T-cell (primary cell): ENCODE data around the gene SIGLEC1. TPM values are rescaled to one million over a fixed set of nuclear protein-coding genes. Genes with fewer than 3 reads are reported as not detected.

Source experiments
- ATAC-seq, 4 experiments: fragments of 200-7000 bp in 3 of 4; fragments of 150-1000 bp in 1 of 4; cut with Tn5 transposase; replicated peaks in 1 of 4; 1 replicate in 3 of 4; 2 replicates in 1 of 4; pipeline ENCODE4 v1.10.0; 2021; ENCODE audit warnings: moderate library complexity in 3 of 4, mild to moderate bottlenecking in 2 of 4, moderate number of reproducible peaks in 1 of 4
- CTCF ChIA-PET, 2 donors: fragments of 300-600 bp; sonication (Branson Sonifier 250); formaldehyde crosslinking; loops; one replicate each; lab custom pipeline; 2022; ENCODE audit warnings: antibody characterized with exemption in 2 of 2; lab: Charles Lee
- POLR2A ChIA-PET, 2 donors: fragments of 300-600 bp; sonication (Branson Sonifier 250); formaldehyde crosslinking; loops; one replicate each; lab custom pipeline; 2022; ENCODE audit warnings: antibody characterized with exemption in 2 of 2; lab: Charles Lee
- DNase-seq, 35 experiments: peaks; one replicate each; pipeline versions ENCODE4 v3.0.0 to v3.0.0-alpha.2; 2013 to 2023
- H3K27ac ChIP-seq: one replicate; pipeline ENCODE4 v1.5.1; 2013; ENCODE audit warnings: low read length
- H3K27me3 ChIP-seq, 2 experiments: replicated peaks in 1 of 2; 1 replicate in 1 of 2; 2 replicates in 1 of 2; pipeline versions ENCODE4 v1.6.1 to v1.7.0; 2013; ENCODE audit warnings: low read length in 1 of 2, mixed read lengths in 1 of 2; ENCODE audit not compliant: control insufficient read depth in 2 of 2, insufficient read depth in 2 of 2; ENCODE audit errors: extremely low read depth in 1 of 2
- H3K36me3 ChIP-seq, 2 donors: 1 replicate in 1 of 2; 2 replicates in 1 of 2; pipeline versions ENCODE4 v1.6.1 to v1.7.0; 2013; ENCODE audit warnings: low read length in 1 of 2; ENCODE audit not compliant: control insufficient read depth in 2 of 2, insufficient read depth in 1 of 2; ENCODE audit errors: extremely low read depth in 1 of 2
- H3K4me1 ChIP-seq, 2 experiments: 1 replicate in 1 of 2; 2 replicates in 1 of 2; pipeline versions ENCODE4 v1.6.1 to v1.7.0; 2013; ENCODE audit warnings: low read length in 2 of 2, mixed read lengths in 1 of 2; ENCODE audit not compliant: insufficient read depth in 2 of 2, control insufficient read depth in 1 of 2; ENCODE audit errors: extremely low read depth in 1 of 2
- H3K4me3 ChIP-seq, 2 donors: 1 replicate in 1 of 2; 2 replicates in 1 of 2; pipeline versions ENCODE4 v1.5.1 to v1.7.0; 2013; ENCODE audit warnings: mild to moderate bottlenecking in 2 of 2, low read length in 1 of 2, moderate library complexity in 1 of 2; ENCODE audit not compliant: control insufficient read depth in 1 of 2; ENCODE audit errors: extremely low read depth in 1 of 2
- H3K9me3 ChIP-seq: 2 replicates; pipeline ENCODE4 v1.7.0; 2013
- H3K27ac Mint-ChIP-seq, 2 donors: one replicate each; pipeline ENCODE4 v1.8.0; 2020 to 2021; ENCODE audit warnings: mild to moderate bottlenecking in 2 of 2, mixed read lengths in 2 of 2
- H3K27me3 Mint-ChIP-seq, 2 donors: one replicate each; pipeline ENCODE4 v1.8.0; 2021 to 2022; ENCODE audit warnings: mixed read lengths in 2 of 2
- H3K36me3 Mint-ChIP-seq: one replicate; pipeline ENCODE4 v1.8.0; 2021; ENCODE audit warnings: mixed read lengths
- H3K4me1 Mint-ChIP-seq, 3 donors: one replicate each; pipeline ENCODE4 v1.8.0; 2020 to 2022; ENCODE audit warnings: mixed read lengths in 3 of 3, mild to moderate bottlenecking in 1 of 3
- H3K4me3 Mint-ChIP-seq, 3 donors: one replicate each; pipeline ENCODE4 v1.8.0; 2020 to 2022; ENCODE audit warnings: mild to moderate bottlenecking in 3 of 3, mixed read lengths in 3 of 3, moderate library complexity in 3 of 3
- H3K9me3 Mint-ChIP-seq, 3 donors: one replicate each; pipeline ENCODE4 v1.8.0; 2020 to 2022; ENCODE audit warnings: mixed read lengths in 3 of 3
- WGBS: methylation state at CpG from one replicate; pipeline ENCODE4 v1.1.5; 2013; ENCODE audit warnings: missing lambda C conversion rate; ENCODE audit not compliant: insufficient coverage; 5-methylcytosine and 5-hydroxymethylcytosine counted together
- total RNA-seq, 35 experiments: library from RNA in 6 of 35; stranded (reverse) in 6 of 35; fragments of 120-200 nt in 1 of 35; gene quantifications; one replicate each; pipeline versions ENCODE4 v1.2.1 to v1.2.4 and lab custom pipeline; 2013 to 2026

Gene SIGLEC1
- total RNA-seq, 5 donors from 2014 or later (not counting 1 experiment from before 2014, with no cell fraction given): 0.06 to 0.16 (median 0.12) TPM; not detected in 2

DNA sequence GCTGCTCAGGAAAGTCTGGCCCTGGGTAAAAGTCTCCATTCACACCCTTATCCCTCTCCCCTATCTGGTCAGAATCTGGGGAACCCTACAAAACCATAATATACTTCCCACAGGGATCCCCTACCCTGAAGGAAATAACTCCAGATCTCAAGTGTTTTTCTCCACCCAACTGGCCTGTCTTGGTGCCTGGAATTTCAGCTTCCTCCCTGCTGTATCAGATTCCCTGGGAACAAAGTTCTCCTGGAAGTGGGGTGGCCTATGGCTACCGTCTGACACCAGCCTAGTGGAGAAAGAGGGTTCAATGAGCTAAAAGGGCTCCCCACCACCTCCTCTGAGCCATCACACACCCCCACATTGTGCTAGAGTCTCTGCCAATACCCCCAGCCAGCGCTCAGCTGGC lies 35.1 kb upstream of the SIGLEC1 start:
- Histone ChIP-seq H3K4me1 (peaks cover 0 to 13% of the 10 kb centered on the region in 2 experiments), H3K27me3 (peaks cover 0 to 58% of the 10 kb centered on the region in 2 experiments), H3K36me3 (no peaks in the 10 kb centered on the region), H3K4me3 (no peak overlapping the region), H3K27ac (no peak overlapping the region), H3K9me3 (no peaks in the 10 kb centered on the region)
- ATAC-seq (no peak), DNase-seq (no peak)
- H3K9me3 Mint-ChIP-seq: no peaks in the 10 kb centered on the region
- no CpG with 5 or more reads among the region's 2 CpGs for whole genome bisulfite sequencing
- peaks cover 0 to 24% of the 10 kb centered on the region in 2 donors for H3K27me3 Mint-ChIP-seq
- H3K36me3 Mint-ChIP-seq: no peaks in the 10 kb centered on the region
- POLR2A ChIA-PET: no interaction called here
- H3K27ac Mint-ChIP-seq: peak overlapping the region in 1 of 2 donors; percentile 11
- H3K4me3 Mint-ChIP-seq: peak overlapping the region in 1 of 3 donors; percentile 34
- peaks cover 11 to 23% (median 18%) of the 10 kb centered on the region in 3 donors for H3K4me1 Mint-ChIP-seq
- CTCF ChIA-PET: no interaction called here

DNA sequence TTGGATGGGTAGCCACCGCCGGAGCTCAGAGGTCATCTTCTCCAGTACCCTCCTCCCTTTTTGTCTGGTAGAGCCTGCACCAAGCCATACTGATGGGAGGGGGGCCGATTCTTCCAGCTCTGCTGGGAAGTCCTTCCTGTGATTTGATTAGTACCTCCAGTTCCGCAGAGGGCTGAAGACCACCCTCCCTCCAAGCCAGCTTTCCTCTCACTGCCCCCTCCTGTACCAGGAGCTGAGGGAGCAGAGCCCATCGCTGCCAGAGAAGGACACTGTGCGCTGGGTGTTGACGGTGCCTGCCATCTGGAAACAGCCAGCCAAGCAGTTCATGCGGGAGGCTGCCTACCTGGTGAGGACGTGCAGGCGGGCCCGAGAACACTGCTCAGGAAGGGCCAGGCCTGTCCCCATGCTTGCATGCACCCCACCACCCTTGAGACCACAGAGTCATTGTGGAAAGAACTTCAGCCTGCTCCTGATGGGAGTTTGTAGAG lies 33.3 kb upstream of the SIGLEC1 start:
- H3K4me1 Mint-ChIP-seq: peaks cover 7 to 15% (median 13%) of the 10 kb centered on the region in 3 donors
- ATAC-seq (no peak), DNase-seq (no peak)
- no peak overlapping the region for H3K27ac ChIP-seq
- POLR2A ChIA-PET: interaction anchor here in 1 of 2 donors (0.6 kb wide), 1 partner anchor 1275 kb away, joined by 4 read pairs; the partner anchor contains the start of gene SNRPB
- 100% methylated on average over 2 of the region's 11 CpGs for WGBS
- CTCF ChIA-PET: no interaction called here
- no peak overlapping the region for H3K4me3 ChIP-seq
- peak overlapping the region in 1 of 3 donors; percentile 82 for H3K4me3 Mint-ChIP-seq
- no peaks in the 10 kb centered on the region for H3K9me3 Mint-ChIP-seq
- H3K9me3 ChIP-seq: no peaks in the 10 kb centered on the region
- H3K27me3 Mint-ChIP-seq: peaks cover 0 to 24% of the 10 kb centered on the region in 2 donors
- H3K36me3 Mint-ChIP-seq: no peaks in the 10 kb centered on the region
- H3K27me3 ChIP-seq: peaks cover 0 to 56% of the 10 kb centered on the region in 2 experiments
- no peaks in the 10 kb centered on the region for H3K36me3 ChIP-seq
- peaks cover 0 to 13% of the 10 kb centered on the region in 2 experiments for H3K4me1 ChIP-seq
- no peak overlapping the region for H3K27ac Mint-ChIP-seq

DNA sequence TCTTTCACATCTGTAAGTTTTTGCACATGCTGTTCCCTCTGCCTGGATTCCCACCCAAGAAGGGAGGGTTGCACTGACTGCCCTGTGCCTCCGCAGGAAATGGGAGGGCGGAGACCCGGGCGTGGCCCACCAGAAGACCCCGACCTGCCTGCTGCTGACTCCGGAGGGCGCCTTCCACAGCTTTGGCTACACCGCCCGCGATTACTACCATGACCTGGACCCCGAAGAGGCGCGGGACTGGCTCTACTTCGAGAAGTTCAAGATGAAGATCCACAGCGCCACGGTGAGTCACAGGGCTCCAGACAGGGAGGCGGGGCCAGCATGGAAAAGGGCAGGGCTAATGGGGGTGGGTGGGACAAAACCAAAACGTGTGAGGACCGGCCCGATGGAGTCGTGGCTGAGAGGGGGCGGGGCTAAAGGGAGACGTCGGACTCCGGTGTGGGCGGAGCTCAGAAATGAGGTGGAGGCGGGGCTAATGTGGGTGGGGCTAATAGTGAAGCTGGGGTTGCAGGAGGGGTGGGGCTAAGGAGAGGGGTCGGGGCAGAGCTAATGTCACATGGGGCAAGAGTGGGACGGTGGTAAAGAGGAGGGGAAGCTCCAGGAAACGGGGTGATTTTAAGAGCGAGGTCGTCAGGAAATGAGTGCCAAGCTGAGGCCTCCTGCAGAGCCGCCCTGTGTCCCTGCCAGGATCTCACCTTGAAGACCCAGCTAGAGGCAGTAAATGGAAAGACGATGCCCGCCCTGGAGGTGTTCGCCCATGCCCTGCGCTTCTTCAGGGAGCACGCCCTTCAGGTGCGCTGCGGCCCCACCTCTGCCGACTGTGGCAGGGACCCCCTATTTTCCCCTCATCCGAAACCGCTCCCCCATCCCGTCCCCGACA lies 32.6 kb upstream of the SIGLEC1 start:
- Histone ChIP-seq H3K27me3 (peaks cover 0 to 58% of the 10 kb centered on the region in 2 experiments), H3K9me3 (no peaks in the 10 kb centered on the region), H3K36me3 (no peaks in the 10 kb centered on the region), H3K27ac (no peak overlapping the region), H3K4me3 (peak overlapping the region in 1 of 2 donors; percentile 30), H3K4me1 (peaks cover 0 to 13% of the 10 kb centered on the region in 2 experiments)
- peak; percentile 29 to 78 (median 62) for DNase-seq
- H3K4me3 Mint-ChIP-seq: peak overlapping the region; percentile 56 to 82 (median 62)
- 43% methylated on average over 33 of the region's 45 CpGs for WGBS
- peak; percentile 70 to 90 (median 80) for ATAC-seq
- peaks cover 0 to 23% of the 10 kb centered on the region in 2 donors for H3K27me3 Mint-ChIP-seq
- peaks cover 7 to 14% (median 13%) of the 10 kb centered on the region in 3 donors for H3K4me1 Mint-ChIP-seq
- H3K9me3 Mint-ChIP-seq: no peaks in the 10 kb centered on the region
- peak overlapping the region in 1 of 2 donors; percentile 3 for H3K27ac Mint-ChIP-seq
- POLR2A ChIA-PET: interaction anchor here in 1 of 2 donors (0.6 kb wide), 1 partner anchor 1274 kb away, joined by 4 read pairs; the partner anchor contains the start of gene SNRPB
- H3K36me3 Mint-ChIP-seq: no peaks in the 10 kb centered on the region
- CTCF ChIA-PET: interaction anchor here in 1 of 2 donors (0.6 kb wide), 2 partner anchors 291 to 361 kb away, joined by 3 read pairs; no protein-coding TSS in a partner anchor

DNA sequence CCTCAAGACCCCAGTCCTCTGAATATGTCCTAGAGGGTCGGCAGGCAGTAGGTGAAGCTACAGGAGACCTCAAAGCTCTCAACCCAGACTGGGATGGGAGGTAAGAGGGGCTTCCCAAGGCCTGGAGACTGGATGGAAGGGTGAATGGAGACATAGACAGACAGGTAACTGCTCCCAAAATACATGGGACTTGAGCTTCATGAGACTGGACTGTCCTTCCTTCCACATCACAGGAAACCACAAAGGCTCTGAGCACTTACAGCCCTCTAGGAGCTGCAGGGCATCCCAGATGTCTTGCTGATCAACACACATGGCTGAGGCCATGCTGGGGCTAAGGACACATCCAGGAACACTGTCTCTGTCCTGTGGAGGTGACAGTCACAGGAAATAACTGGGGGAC lies 31.6 kb upstream of the SIGLEC1 start:
- H3K4me3 Mint-ChIP-seq: peak overlapping the region in 1 of 3 donors; percentile 82
- POLR2A ChIA-PET: no interaction called here
- no CpG with 5 or more reads among the region's 1 CpG for WGBS
- H3K27me3 ChIP-seq: peaks cover 0 to 54% of the 10 kb centered on the region in 2 experiments
- H3K4me3 ChIP-seq: no peak overlapping the region
- CTCF ChIA-PET: interaction anchor here in 1 of 2 donors (0.5 kb wide), 1 partner anchor 1343 kb away, joined by 3 read pairs; no protein-coding TSS in a partner anchor
- H3K9me3 ChIP-seq: no peaks in the 10 kb centered on the region
- H3K27me3 Mint-ChIP-seq: peaks cover 0 to 22% of the 10 kb centered on the region in 2 donors
- no peak for ATAC-seq
- no peaks in the 10 kb centered on the region for H3K9me3 Mint-ChIP-seq
- H3K4me1 ChIP-seq: peaks cover 0 to 13% of the 10 kb centered on the region in 2 experiments
- H3K27ac ChIP-seq: no peak overlapping the region
- no peak overlapping the region for H3K27ac Mint-ChIP-seq
- no peaks in the 10 kb centered on the region for H3K36me3 Mint-ChIP-seq
- no peak for DNase-seq
- H3K4me1 Mint-ChIP-seq: peaks cover 7 to 14% (median 13%) of the 10 kb centered on the region in 3 donors
- H3K36me3 ChIP-seq: no peaks in the 10 kb centered on the region

DNA sequence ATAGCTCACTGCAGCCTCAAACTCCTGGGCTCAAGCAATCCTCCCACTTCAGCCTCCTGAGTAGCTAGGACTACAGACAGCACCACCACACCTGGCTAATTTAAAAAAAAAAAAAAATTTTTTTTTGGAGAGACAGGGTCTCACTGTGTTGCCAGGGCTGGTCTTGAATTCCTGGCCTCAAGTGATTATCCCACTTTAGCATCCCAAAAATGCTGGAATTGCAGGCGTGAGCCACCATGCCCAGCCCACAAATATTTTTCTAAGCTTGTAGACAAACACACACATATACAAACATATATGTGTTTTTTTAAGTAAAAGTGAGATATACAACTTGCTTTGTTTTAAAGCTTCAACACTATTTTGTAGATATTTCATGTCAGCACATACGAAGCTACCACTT lies 30.9 kb upstream of the SIGLEC1 start:
- CTCF ChIA-PET: no interaction called here
- Histone ChIP-seq H3K27ac (no peak overlapping the region), H3K4me3 (no peak overlapping the region), H3K36me3 (no peaks in the 10 kb centered on the region), H3K9me3 (no peaks in the 10 kb centered on the region), H3K4me1 (peaks cover 0 to 13% of the 10 kb centered on the region in 2 experiments), H3K27me3 (peaks cover 0 to 47% of the 10 kb centered on the region in 2 experiments)
- POLR2A ChIA-PET: interaction anchor here in 1 of 2 donors (0.6 kb wide), 1 partner anchor 23 kb away, joined by 4 read pairs; no protein-coding TSS in a partner anchor
- DNase-seq (no peak), ATAC-seq (no peak)
- Mint-ChIP-seq H3K4me1 (peaks cover 7 to 14% (median 13%) of the 10 kb centered on the region in 3 donors), H3K4me3 (no peak overlapping the region), H3K27me3 (peaks cover 0 to 18% of the 10 kb centered on the region in 2 donors), H3K36me3 (no peaks in the 10 kb centered on the region), H3K9me3 (no peaks in the 10 kb centered on the region), H3K27ac (no peak overlapping the region)
- WGBS: no CpG with 5 or more reads among the region's 2 CpGs

DNA sequence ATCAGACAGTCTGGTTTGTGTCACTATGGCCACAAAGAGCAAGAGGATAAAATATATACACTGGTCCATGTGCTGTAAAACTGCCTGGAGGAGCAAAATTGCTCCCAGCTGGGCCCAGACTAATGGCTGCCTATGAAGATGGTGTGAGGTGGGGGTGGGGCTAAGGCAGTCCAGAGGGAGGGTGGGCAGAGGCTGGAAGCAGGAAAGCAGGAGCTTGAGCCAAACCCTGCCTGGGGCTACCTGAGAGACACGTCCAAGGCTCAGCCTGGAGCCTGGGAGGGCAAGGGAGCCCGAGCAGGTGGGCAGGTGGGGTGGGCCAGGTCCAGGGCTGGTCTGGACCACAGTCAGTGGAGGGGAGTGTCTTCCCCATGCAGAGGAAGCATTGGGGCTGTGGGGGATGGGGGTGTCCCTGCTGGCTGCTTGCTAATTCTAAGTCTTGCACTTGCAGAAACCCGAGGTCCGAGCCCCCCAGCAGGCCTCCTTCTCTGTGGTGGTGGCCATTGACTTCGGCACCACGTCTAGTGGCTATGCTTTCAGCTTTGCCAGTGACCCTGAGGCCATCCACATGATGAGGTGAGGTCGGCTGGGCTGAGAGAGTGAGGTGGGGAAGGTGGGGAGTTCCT lies 29.5 kb upstream of the SIGLEC1 start:
- Mint-ChIP-seq H3K36me3 (no peaks in the 10 kb centered on the region), H3K27ac (no peak overlapping the region), H3K4me1 (peaks cover 7 to 14% (median 13%) of the 10 kb centered on the region in 3 donors), H3K9me3 (no peaks in the 10 kb centered on the region), H3K4me3 (no peak overlapping the region), H3K27me3 (peaks cover 0 to 13% of the 10 kb centered on the region in 2 donors)
- Histone ChIP-seq H3K4me3 (no peak overlapping the region), H3K9me3 (no peaks in the 10 kb centered on the region), H3K36me3 (no peaks in the 10 kb centered on the region), H3K27me3 (peaks cover 0 to 35% of the 10 kb centered on the region in 2 experiments), H3K4me1 (peaks cover 0 to 13% of the 10 kb centered on the region in 2 experiments), H3K27ac (no peak overlapping the region)
- CTCF ChIA-PET: no interaction called here
- ATAC-seq (no peak), DNase-seq (no peak)
- 73% methylated on average over 5 of the region's 7 CpGs for WGBS
- POLR2A ChIA-PET: interaction anchor here in 1 of 2 donors (0.6 kb wide), 1 partner anchor 181 kb away, joined by 3 read pairs; no protein-coding TSS in a partner anchor
